ENCODE measurements around the gene NTRK3.
"Not testable (repeated sequence)": the region's sequence is repeated elsewhere in the genome, so short reads cannot be mapped to it uniquely, and the experiment has no call there.

The NTRK3 gene

DNA sequence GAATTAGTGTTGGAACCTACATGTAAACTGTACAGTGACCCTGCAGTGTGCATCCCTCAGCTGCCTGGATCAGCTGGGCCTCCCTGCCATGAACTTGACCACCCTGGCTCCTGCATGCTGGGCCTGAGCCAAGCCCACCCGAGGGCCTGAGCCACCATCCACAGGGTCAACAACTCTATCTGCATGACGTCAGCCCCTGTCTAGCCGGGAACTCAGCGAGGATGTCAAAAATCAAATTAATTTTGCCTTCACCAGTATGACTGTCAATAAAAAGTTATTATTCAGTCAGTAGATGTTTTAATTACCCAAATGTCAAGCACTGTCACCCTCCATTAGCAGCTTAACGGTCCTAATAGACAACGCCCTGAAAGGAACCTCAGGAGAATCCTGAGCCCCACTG lies 181.4 kb downstream of the NTRK3 start:
- DNase-seq (ENCODE audit: low read depth in 3 of 3), result no peak

DNA sequence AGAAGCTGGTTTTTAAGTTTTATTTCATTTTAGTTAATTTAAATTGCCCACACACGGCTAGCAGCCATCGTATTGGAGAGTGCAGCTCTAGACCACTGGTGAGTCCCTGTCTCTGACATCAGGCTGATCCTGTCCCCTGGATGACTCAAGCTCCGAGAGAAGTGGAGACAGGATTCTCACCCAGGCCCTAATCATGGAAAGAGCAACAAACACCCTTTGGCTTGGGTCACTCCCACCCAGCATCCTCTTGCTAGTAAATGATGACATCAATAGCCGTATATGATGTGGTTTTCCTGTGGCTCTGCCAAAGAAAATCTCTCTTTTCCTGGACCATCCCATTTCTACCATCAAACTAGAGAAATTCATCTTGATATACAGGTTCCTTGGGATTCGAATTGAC lies 182.2 kb downstream of the NTRK3 start:
- no peak for DNase-seq (ENCODE audit: low read depth in 3 of 3)

DNA sequence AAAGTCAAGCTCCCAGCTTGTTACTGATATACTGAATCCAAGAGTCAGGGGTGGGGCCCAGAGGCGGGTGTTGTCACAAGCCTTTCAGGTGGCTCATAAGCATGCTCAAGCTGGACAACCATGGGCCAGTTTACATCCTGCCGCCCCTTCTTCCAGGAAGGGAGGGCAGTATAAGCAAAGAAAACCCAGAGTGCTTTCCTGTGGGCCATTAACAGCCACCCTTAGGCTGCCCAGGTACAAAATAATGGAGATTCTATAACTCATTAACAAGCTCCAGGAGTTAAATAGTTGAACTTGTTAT lies 183.2 kb downstream of the NTRK3 start:
- no peak for DNase-seq (ENCODE audit: low read depth in 3 of 3)

DNA sequence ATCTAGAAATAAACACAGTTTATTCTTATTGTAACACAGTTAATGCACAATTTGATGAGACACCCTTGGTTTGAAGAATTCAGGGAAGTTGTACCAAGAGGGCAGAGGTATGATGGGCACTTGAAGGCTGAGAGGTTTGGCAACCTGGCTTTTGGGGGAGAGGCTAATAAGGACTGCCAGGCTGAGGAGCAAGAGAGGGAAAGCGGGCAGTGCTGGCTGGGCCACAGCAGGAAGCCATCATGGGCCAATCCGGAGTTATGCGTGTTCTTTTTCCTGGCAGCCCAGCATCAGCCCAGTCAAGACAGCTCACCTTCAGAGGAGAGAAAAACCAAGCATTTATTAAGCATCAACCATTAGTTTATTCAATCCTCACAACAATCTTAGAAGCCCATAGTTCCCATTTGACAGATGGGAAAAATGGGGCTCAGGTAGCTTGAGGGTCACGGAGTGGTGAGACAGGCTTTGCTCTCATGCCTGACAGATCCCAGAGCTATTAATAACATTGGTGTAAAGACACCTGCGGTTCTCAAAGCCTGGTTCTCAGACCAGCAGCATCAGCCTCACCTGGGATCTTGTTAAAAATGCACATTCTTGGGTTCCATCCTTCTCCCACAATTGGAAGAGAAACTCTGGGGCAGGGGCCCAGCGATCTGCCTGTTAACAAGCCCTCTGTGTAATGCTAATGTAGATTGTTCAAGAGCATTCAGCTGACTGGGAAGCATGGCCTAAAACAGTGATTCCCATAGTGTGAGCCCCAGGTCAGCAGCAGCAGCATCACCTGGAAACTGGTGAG lies 183.7 kb downstream of the NTRK3 start:
- no peak for DNase-seq (ENCODE audit: low read depth in 3 of 3)

DNA sequence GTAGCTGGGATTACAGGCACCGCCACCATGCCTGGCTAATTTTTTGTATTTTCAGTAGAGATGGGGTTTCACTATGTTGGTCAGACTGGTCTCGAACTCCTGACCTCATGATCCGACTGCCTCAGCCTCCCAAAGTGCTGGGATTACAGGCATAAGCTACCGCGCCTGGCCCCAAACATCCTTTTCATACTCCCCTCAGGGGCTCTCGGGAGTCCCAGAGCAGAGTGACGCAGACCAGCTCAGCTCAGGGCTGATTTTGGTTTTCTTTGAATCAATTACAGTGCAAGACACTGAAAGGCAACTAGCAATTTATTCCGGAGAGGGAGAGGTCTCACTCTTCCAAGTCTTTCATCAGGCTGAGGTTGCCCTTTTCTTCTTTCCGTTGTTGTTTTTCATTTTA lies 184.4 kb downstream of the NTRK3 start:
- not testable (repeated sequence) for DNase-seq (ENCODE audit: low read depth in 3 of 3)

DNA sequence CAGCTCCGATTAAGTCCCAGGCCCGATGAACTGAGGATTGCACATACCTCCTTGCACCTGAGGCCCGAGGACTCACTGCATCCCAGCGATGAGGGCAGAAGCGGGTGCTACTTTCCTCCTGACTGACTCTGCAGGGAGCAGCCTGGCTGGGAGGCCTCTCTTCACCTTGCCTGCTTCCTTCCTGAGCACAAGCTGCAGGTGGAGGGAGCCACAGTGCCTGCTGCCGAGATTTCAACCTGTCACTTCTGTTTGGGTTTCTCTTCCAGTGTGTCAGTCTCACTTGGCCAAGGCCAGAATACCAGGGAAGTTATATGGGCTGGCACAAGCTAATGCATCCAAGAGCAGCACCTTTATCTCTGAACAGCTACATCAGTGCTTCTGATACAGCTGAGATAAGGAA lies 185.4 kb downstream of the NTRK3 start:
- no peak for DNase-seq (ENCODE audit: low read depth in 3 of 3)

DNA sequence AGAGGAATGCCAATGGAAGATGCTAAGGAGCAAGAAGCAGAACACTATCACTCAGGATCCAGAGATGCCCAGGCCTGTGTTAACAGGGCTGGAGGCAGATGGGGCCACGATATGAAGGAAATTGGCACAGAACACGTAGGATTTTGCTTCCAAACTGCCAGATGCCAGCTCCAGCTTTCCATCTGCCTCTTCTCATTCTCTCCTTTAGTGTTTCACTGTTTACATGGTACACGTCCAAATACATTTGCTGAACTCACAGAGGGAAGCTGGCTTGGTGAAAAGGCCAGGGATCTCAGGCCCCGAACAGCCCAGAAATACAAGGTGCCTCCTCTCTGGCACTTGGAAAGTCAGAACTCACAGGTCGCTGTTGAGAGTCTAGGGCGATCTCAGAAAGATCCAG lies 187.0 kb downstream of the NTRK3 start:
- no peak for DNase-seq (ENCODE audit: low read depth in 3 of 3)

DNA sequence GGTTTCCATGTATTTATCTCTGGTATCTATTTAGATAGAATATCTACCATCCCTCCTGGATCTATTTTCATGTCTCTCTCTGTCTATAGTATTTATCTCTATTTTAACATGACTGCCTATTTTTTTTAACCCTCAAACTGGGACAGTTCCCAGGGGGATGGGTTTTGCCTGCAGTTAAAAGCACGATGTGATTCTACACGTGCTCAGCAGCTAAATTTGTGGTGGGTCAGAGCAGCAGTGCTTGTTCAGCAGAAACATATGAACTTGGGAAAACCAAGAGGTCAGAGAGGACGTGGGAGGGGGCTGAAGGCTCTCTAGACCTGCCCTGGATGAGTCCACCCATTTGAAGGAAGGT lies 189.2 kb downstream of the NTRK3 start:
- no peak for DNase-seq (ENCODE audit: low read depth in 3 of 3)

DNA sequence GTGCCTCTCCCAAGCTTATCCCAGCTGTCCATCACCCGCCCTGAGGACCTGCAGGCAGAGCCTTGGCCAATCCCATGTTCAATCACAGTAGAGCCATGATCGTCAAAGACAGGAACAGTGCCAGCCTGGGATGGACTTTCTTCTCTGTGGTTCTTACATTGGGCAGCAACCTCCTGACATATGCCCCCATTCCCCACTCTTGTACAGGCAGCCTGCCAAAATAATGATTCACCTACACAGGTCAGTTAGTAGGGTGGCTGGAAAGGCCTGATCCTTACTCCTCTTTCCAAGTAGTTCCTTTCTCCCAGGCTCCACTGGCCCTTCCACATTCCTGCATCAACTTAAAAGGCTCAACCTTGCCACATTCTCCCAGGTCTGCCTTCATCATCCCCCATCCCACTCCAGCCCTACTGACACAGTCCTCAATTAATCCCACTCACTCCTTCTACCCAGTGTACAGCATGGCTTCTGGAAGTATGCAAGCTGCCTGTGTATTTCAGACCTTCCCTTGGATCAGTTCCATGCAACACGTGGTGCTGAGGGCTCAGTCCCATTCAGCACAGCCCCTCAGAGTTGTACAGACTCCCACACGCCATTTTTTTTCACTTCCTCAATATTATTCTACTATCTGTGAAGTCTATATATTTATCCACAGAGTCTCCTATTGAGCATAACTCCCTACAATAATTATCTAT lies 189.8 kb downstream of the NTRK3 start:
- no peak for DNase-seq (ENCODE audit: low read depth in 3 of 3)

DNA sequence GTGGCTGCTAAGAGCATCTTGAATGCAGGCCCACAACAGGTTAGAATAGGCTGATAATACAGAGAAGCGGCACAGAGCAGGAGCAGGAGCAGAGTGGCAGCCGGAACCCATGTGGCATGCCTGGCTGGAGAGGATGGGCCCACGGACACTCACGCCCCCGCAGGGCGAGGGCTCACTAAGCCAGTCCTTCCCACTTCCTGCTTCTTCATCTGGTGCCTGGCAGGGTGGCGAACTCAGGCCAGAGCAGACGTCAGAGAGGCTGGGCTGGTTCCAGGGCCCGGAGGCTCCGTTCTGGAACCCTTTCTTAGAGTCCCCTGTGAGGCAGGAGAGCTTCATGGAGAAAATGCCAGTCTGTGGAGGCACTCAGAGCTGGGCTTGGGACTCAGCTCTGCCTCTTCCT lies 195.1 kb downstream of the NTRK3 start:
- DNase-seq (ENCODE audit: low read depth in 3 of 3), result no peak

DNA sequence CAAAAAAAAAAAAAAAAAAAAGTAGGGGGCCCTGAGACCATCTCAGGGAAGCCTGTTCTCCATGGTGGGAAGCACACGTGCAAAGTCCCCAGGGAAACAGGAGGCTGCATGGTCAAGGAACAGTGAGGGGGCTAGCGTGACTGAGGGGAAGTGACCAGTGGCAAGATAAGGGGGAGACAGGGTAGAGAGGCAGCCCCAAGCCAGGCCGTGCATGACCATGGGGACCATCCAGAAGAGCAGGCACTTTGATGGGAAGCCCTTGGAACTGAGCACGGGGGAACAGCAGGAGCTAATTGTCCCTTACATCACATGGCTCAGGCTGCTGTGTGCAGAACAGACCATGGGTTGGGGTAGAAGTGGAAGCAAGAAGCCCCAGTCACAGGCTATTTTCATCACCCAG lies 196.2 kb downstream of the NTRK3 start:
- no peak for DNase-seq (ENCODE audit: low read depth in 3 of 3)

DNA sequence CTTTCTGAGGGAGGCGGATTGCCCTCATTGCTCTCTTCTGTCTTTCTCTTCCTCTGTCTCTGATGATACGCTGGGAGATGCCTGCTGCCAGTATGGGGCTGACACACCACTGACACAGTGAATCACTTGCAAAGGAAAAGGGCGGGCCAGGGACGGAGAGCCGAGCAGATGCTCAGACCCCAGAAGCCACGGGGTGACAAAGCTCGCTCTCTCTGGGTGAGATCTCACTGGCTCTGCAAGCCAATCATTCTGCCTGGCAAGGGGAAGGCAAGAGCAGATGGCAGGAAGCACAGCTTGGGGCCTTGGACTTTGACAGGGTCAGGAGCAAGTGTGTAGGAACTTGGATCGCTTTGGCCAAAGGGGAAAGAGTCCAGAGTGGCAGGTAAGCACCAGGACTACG lies 198.7 kb downstream of the NTRK3 start:
- no peak for DNase-seq (ENCODE audit: low read depth in 3 of 3)

DNA sequence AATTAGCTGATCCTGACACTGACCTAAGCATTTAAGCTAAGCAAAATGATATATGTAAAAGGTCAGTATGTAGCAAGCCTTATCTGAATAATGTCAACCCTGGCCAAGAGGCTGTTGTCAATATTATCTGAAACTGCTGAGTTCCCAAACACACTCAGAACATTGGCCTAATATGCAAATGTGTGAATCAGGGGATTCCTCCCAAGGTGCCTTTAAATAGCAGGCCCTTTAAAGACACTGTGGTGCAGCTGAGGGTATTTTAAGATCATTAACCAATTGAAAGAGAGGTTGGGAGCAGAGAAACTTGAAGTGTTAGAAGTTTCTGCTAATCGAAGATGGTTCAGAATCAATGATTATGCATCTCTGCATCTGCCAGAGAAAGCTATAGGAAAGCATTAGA lies 207.0 kb downstream of the NTRK3 start:
- DNase-seq (ENCODE audit: low read depth in 3 of 3), result no peak

DNA sequence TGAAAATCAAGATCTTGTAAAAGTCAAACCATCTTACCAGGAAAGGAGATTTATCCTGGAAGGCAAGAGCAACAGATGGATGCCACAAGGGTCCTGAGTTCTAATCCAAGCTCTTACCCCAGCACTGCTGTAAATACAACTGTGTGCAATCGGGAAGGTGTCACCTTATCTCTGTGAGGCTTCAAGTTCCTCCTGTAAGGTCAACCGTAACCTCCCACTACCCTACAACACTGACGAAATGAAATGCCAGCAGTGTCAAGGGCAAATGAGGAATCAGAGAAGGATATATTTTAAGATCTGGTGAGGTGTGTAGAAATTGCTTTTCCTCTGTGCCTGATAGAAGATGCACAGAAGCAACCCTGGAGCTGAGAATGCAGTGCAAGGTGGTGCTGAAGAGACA lies 207.8 kb downstream of the NTRK3 start:
- DNase-seq (ENCODE audit: low read depth in 3 of 3), result no peak

DNA sequence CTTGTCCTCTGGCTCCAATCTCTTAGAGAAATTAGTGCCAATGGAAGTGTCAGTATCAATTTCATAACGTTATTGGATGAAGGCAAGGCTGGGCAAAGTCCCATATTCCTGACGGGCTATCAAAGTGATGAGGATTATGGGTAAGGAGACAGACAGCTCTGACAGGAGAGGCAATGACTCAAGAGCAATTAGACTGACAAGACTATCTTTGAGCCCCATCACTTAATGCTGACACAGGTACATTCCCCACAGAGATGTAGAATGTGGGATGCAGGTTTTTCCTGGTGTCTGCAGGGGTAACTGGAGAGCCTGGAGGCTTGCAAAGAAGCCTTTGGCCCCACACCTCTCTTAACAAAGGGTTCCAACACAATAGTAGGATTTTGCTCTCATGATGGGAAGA lies 208.3 kb downstream of the NTRK3 start:
- DNase-seq (ENCODE audit: low read depth in 3 of 3), result no peak

DNA sequence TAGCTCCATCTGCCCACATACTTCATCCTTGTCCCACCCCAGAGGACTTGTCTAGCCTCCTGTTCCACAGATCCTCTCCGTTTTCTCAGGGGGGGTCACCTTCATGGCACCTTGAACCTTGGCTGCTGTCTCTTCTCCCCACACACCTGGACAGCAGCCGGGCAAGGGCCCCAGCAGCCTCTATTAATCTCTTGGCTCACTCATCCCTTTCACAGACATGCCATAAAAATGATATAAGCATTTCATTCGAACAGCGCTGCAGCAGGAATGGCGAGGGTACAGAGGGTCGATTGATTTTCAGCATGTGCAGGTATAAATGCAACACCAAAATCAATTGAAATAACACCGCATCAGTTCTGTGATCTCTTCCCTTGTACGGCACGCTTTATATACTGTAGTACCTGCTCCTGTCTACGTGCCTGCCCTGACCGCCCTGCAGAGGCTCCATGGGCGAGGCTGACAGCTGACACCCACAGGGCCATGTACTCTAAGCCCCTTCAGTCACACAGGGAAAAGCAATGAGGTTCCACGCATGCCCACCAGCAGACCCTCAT lies 209.9 kb downstream of the NTRK3 start:
- DNase-seq (ENCODE audit: low read depth in 3 of 3), result no peak

DNA sequence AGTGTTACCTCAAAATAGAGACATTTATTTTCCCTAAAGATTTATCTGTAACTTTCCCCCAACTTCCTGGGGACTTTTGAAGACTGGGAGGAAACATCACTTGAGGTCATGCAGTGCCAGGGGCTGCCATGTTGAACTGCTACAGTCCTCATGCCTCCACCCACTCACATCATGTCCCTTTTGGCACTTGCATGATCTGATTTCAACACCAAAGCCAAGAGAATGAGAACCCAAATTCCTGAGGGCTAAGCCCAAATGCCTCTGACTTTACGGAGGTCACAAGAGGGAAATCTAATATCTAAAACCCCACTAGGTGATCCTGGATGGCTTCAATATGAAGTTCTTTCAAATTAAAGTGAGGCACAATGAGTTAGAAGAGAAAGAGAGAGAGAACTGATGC lies 213.1 kb downstream of the NTRK3 start:
- DNase-seq (ENCODE audit: low read depth in 3 of 3), result no peak

DNA sequence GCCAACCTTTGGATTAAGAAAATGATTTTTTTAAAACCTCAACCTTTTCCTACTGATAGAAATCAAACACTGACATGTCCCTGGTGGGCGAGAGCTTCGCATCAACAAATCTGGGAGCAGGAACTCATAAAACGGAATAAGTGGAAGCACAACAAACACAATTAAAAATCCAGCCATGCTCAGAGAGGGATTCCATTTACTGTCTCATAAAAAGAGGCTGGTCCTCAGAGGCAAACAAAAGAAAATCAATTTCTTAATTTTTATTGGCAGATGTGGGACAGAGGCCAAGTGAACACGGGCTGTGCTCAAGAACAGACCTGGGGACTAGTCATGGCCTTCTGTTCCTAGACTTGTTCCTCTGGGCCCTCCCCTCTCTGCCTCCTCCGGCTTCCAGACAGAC lies 214.5 kb downstream of the NTRK3 start:
- no peak for DNase-seq (ENCODE audit: low read depth in 3 of 3)

DNA sequence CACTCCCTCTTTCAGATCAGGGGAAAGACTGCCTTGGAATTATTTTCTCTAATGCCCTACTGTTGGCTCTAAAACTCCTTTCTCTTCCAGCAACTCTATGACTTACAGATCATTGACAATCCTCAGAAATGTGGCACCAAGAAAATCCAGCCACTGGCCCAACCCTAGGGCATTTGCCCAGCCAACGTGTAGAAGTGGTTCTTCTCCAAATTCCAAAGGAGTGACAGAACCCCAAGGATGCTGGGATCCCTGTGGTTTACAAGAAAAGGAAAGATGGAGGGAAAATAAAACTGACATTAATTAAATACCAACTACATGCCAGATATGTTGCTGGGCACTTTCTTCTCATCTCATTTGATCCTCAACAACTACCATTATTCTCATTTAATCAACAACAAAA lies 216.0 kb downstream of the NTRK3 start:
- no peak for DNase-seq (ENCODE audit: low read depth in 3 of 3)

DNA sequence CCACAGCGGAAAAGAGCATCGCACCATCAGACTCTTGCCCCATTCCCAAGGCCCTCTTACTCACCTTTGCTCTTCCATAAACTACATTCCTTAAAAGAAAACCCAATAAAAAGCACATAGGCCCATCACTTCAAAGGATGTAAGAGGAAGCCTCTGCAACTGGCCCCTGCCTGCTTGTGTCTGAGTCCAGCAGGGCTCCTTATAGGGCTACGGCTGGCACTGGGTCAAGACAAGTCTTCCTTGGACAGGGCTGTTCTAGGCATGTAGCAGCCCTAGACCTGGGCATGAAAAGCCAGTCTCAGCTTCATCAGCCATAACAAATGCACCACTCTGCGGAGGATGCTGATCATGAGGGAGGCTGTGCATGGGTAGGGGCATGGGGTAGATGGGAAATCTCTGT lies 218.3 kb downstream of the NTRK3 start:
- no peak for DNase-seq (ENCODE audit: low read depth in 3 of 3)

DNA sequence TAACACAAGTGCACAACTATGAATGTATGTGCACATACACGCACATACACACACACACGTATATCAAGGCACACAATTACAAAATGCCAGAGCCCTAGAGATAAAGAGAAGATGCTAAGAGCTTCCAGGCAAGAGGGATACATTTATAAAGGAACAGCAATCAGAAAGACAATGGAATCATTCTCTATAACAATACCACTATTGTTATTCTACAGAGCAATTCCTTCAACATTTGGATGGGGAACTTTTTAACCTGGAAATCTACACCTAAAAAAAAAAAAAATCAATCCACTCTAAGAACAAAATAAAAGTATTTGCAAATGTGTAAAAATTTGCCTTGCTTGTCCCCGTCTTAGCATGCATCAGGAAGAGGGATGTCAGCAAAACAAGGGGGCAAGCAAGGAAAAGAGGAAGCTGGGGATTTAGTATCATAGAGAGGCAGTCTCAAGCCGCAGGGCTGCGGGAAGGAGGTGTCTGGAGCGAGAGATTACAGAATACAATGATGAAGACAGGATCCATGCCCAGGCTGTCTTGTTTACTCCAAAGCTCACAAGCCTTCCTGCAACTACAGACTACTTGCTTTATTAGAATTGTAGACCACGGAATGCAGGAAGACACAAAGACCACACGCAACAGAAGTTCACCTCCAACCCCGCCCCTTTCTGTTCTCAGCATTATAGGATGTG lies 220.2 kb downstream of the NTRK3 start:
- no peak for DNase-seq (ENCODE audit: low read depth in 3 of 3)

DNA sequence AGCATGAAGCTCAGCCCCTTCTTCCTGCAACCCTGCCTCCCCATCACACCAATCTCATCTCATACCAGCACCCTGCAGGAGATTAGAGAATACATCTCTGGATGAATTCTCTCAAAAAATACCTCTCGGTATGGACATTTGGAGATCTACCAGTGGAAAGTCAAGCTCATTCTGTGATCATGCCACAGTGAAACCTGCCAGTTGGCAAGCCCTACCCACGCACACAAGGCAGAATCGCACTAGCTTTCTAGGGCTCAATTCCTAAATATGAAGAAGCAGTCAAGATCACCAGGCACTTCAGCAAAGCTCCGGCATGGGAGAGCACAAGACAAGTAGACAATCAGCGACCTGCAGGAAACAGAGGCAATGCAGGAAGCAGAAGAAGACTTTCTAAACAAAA lies 221.2 kb downstream of the NTRK3 start:
- no peak for DNase-seq (ENCODE audit: low read depth in 3 of 3)

DNA sequence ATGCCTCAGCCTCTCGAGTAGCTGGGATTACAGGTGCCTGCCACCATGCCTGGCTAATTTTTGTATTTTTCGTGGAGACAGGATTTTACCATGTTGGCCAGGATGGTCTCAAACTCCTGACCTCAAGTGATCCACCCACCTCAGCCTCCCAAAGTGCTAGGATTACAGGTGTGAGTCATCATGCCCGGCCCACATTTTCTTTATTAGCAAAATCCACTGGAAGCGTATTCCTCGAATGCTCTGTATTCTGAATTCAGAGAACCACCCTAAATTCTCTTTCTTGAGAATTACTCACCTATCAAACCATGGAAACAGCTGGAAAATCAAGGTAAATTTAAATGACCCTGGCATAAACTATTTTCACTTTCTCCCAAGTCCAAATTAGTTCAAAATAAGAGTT lies 223.1 kb downstream of the NTRK3 start:
- not testable (repeated sequence) for DNase-seq (ENCODE audit: low read depth in 3 of 3)
